DND-41 (cell line): Measurements from ENCODE around the gene SRCIN1.

Experiments used
- EZH2 ChIP-seq: IDR thresholded peaks from 3 replicates; pipeline ENCODE4 v1.6.1; 2012; ENCODE audit warnings: borderline replicate concordance, low read depth, mild to moderate bottlenecking, moderate library complexity, low read length, inconsistent platforms; ENCODE audit not compliant: severe bottlenecking
- TF ChIP-seq, protein P1 (sequence below): IDR thresholded peaks from 2 replicates; pipeline ENCODE4 v1.5.1; 2012; ENCODE audit warnings: borderline replicate concordance, low read length, moderate library complexity, mild to moderate bottlenecking; ENCODE audit not compliant: poor library complexity, severe bottlenecking; ENCODE audit errors: extremely low read depth

DNA sequence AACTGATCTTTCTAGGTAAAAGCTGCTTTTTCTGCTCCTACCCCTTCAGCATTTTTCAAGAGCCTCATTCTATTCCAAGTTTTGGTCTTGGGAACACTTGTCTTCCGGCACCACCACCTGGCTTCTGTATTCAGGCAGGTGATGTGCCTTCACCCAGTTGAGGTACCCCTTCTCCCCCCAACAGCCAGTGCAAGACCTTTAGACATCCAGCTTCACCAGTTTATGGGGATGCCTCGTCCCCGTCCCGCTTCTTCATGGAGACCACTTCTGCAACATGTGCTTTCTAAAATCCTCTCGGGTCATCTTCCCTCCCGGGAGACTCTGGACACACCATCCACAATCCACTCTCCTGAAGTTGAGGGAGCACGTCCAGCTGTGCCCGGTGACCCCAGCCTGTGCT, 69.9 kb downstream of the SRCIN1 start:
- TF ChIP-seq, protein P1, sequence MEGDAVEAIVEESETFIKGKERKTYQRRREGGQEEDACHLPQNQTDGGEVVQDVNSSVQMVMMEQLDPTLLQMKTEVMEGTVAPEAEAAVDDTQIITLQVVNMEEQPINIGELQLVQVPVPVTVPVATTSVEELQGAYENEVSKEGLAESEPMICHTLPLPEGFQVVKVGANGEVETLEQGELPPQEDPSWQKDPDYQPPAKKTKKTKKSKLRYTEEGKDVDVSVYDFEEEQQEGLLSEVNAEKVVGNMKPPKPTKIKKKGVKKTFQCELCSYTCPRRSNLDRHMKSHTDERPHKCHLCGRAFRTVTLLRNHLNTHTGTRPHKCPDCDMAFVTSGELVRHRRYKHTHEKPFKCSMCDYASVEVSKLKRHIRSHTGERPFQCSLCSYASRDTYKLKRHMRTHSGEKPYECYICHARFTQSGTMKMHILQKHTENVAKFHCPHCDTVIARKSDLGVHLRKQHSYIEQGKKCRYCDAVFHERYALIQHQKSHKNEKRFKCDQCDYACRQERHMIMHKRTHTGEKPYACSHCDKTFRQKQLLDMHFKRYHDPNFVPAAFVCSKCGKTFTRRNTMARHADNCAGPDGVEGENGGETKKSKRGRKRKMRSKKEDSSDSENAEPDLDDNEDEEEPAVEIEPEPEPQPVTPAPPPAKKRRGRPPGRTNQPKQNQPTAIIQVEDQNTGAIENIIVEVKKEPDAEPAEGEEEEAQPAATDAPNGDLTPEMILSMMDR = no peak
- no peak for TF ChIP-seq EZH2
